Globus pallidus (tissue), 1 donor: Measurements from ENCODE around the gene INPPL1.

Experiments
- DNase-seq: peaks from one replicate; pipeline ENCODE4 v3.0.0-alpha.2; 2015; ENCODE audit warnings: low spot score

The INPPL1 gene

DNA sequence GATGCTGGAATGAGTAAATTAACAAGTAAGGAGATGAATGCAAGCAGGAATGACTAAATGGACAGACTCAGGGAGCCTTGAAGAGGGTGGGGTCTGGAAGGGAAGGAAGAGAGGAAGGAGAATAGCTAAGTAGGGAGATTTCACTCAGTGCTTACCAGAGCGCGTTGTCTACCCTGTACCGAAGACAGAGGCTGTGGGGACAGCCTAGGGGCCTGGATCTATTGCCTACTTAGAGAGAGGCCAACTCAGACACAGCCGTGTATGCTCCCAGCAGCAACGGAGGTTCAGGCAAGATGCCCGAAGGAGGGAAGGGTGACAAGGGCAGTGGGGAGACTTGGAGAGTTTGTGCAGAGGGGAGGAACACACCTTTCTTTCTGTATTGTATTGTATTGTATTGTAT, 7.9 kb upstream of the INPPL1 start, which contains the start of gene FOLR2:
FOLR2 (plus strand) TSS at position 157 of the 400 bp plus-strand sequence. CDS start 1,791 bp downstream, outside the sequence.
- no peak for DNase-seq

DNA sequence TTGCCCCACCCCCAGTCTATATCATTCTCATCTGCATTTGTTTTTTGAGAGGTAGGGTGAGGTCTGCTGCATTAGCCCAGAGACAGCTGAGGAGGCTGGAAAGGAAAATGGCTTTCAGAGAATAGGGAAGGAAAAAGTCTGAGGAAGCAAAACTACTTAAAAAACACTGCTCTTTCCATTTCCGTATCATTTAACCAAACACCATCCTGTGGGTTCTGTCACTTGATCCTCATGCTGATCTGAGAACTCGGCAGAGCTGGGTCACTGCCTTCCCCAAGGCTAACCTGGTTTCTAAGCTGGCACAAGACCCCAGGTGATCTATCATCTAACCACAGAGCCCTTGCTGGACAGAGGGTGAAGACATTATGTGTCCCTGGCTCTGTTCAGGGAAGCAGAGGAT, 6.7 kb upstream of the INPPL1 start:
- DNase-seq: peak; percentile 40

DNA sequence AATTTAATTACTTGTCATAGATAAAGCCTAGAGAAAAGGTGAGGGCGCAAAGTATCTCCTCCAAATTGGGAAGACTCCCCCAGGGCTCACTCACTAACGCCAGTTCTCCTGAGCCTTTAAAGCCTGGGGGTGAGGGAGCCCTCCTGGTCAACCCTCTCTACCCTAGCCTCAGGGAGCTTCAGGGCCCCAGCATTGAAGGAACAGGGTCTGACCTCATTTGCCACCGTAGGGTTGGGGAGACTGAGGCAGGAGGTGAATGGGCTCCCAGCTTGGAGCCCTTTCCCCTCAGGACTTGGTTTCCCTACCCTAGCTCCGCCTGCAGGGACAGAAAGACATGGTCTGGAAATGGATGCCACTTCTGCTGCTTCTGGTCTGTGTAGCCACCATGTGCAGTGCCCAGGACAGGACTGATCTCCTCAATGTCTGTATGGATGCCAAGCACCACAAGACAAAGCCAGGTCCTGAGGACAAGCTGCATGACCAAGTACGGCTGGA, 6.3 kb upstream of the INPPL1 start:
- no peak for DNase-seq

DNA sequence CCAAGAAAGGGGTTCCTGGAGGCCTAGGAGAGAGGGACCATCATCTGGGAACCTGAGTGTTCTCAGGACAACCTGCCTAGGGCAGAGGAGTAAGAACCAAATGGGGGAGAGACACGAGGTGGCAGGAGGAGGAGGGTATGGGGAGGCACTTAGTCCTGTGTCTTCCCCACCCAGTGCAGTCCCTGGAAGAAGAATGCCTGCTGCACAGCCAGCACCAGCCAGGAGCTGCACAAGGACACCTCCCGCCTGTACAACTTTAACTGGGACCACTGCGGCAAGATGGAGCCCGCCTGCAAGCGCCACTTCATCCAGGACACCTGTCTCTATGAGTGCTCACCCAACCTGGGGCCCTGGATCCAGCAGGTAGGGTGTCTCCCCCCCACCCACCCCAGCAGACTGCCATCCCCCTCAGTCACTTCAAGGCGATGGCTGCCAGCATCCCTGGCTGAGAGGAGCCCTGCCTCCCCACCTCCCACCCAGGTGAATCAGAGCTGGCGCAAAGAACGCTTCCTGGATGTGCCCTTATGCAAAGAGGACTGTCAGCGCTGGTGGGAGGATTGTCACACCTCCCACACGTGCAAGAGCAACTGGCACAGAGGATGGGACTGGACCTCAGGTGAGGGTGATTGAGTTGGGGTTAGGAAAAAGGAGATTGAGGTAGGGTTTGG, 3.7 kb upstream of the INPPL1 start:
- DNase-seq: no peak

DNA sequence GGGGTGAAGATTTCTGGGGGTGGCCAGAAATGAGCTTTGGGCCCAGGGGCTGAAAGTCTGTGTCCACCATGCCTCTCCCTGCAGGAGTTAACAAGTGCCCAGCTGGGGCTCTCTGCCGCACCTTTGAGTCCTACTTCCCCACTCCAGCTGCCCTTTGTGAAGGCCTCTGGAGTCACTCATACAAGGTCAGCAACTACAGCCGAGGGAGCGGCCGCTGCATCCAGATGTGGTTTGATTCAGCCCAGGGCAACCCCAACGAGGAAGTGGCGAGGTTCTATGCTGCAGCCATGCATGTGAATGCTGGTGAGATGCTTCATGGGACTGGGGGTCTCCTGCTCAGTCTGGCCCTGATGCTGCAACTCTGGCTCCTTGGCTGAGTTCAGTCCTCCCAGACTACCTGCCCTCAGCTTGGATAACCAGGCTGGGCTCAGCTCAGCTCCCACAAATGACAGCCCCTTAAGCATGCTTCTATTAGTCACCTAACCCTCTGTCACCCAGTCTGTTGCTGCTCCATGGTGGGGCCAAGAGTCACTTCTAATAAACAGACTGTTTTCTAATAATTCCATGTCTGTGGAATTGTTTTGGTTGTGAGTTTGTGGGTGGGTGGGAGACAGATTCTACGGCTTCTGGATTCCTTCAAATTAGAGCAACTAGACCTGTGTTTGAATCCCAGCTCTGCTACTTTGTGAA, 3.0 kb upstream of the INPPL1 start:
- DNase-seq: no peak

DNA sequence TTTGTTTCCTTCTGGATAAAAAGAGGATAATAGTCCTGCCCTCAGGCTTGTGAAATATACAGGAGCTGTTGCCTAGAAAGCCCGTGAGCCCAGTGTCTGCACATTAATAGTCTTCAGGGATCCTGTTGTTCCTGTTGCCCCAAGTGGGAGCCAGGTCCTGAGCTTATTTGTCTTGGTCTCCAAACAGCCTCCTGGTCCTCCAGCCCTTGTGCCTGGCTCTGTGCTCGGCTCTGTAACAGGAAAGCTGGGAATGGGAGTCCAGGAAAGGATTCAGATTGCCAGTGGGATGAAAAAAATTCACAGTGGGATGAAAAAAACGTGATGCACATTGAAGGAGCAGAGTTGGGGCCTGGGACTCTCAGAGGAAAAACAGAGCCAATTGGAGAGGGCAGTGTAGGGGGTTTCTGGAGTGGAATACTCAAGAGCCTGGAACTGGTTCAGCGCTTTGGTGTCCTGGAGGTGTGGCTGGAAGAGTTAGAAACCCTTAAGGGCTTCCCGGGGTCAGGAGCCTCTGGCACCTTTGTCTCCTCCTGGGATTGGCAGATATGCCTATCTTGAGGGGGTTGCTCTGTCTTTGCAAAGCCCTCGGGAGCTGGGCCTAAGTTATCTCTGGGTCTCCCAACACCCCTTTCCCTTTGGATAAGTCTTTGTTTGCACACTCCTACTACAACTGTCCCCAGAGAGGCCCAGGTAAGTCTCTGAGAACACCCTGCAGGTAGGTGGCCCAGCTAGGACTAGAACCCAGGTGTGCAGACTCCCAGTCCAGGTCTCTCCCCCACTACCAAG, 2.3 kb upstream of the INPPL1 start:
- no peak for DNase-seq

DNA sequence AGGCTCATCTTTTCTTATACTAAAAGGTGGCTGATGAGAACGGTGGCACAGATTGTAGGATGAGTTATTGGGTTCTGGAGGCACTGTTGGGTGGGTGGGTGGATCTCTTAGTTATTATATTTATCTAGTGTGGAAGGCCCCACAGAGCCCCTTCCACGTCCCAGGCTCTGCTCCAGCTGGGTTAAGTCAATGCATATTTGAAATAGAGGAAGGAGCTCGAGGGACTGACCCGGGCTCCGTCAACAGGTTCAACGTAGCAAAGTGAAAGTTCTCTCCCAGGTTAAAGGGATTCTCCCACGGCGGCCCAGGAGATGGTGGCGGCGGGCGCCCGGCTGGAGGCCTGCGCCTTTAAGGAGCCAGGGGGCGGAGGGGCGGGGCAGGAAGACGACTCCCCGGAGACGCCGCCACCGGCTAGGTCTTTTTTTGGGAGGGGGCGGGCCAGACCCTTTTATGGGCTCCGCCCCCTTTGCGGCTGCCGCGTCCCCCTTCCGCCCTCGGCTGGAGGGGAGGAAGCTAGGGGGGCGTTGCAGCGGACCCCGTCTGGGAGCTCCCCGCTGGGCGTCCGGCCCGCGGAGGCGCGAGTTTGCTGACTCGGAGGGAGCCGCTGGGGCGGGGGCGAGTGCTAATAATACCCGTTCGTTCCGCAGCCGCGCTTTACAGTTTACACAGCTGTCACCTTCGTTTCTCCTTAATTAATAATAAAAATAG, 1.5 kb upstream of the INPPL1 start:
- DNase-seq: peak; percentile 82

DNA sequence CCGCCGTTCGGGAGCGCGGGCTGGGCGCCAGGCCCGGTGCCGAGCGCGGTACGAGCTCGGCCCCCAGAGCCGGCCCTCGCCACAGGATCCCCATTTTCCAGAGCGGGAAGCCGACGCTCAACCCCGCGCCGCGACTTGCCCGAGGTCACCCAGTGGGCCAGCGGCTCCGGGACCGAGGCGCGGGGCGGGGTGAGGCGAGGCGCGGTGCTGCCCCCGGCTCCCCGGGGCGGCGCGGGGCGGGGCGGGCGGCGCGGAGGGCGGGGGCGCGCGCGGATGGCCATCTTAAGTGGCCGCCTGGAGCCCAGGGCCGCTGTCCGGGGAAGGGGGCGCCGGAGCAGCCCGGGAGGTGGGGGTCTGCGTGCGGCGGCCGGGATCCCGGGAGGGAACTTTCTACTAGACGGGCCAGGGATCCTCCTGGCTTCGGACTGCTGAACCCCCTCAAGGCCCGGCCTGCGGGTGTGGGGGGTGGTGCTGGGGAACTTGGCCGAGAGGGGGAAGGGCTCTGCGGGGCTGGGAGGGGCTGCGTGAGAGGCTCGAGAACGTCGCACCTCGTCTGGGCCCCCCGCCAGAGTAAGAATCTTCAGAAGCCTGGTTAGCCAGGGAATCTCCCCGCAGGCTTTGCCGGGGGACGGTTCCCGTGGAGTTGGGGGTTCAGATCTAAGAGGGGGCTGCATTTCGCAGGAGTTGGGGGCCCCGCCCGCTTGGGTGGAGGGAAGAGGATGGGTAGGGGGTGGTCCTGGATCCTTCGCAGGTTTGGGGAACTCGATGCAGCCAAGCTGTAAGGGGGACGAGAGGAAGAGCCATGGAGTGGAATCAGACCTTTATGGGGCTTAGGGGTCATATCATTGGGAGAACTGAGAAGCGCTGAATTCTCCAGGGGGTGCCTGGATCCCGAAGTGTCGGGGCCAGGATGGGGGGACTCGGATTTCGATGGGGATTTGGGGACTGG, 678 bp upstream of the INPPL1 start:
- peak; percentile 62 for DNase-seq

DNA sequence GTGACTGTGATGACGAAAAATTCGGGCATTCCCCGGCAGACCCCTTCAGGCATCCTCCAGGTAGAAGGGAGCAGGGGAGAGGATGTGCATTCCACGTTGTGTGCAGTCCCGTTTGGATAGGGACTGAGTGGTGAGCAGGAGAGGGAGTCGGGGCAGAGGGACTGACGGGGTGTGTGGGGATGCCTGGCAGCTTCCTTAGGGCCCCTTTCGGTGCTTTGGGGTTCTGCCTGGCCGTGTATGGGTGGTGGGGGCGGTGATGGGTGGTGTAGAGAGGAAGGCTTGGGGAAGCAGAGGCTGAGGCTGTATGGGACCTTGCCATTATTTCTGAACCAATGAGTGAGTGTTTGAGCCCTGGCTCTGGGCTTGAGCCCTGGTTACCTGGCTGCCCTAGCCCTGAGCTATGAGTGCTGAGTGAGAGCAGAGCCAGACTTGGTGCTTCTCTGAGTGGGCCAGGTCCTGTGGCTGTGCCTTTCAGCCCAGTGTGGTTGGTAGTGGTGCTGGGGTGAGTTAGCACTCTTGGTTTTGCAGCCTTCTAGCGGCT, 914 bp downstream of the INPPL1 start:
- no peak for DNase-seq

DNA sequence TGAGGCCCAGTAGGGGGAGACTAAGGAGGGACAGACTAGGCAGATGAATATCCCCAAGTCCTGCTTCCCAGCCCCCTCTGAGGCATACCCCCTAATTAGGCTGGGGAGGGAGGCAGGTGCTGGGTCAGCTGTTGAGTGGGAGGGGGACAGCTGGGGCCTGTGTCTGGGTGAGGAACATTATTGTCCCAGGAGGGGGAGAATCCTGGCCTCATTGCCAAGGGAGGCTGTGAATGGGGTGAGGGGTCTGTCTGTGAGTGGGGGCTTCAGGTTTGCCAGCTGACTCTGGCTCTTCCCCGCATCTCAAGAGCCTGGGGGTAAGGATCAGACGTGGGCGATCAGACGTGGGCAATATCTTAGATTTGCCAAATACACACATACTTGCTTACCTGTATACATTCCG, 2.1 kb downstream of the INPPL1 start:
- DNase-seq: no peak

DNA sequence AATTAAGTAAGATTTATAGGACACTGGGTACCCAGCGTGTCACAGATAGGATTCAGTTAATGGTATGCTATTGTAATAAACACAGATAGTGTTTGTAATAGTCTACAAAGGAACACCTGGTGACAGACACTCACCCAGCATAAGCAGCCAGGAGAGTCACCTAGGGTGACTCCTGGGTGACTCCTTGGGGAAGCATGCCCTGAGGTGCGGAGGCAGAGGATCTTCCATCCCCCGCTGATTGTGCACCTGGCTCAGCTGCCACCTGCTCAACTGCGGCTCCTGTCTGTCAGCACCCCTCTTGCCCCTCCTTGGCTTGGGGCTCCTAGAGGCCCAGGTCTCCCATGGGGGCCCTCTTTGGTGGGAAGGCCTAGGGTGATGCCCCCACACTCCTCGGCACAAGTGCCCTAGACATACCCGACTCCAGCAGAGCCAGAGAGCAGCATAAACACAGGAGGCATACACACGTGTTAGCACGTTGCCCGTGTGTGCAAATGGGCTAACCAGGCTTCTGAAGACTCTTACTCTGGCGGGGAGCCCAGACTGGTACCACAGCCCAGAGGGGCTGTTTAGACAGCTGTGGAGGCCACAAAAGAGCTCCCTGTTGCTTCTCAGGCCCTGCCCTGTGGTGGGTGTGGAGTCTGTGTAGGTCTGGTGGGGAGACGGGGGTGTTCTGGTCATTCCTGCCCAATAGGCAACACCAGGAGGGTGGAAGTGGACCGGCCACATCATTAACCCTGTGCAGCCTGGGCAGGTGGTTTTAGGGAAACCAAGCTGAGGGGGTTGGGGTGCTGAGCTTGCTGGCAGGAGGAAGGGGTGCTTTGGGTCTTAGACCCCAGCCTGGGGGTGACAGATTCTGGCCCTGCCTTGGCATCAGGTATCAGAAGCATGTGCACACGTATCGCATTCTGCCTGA, 3.0 kb downstream of the INPPL1 start:
- peak; percentile 55 for DNase-seq

DNA sequence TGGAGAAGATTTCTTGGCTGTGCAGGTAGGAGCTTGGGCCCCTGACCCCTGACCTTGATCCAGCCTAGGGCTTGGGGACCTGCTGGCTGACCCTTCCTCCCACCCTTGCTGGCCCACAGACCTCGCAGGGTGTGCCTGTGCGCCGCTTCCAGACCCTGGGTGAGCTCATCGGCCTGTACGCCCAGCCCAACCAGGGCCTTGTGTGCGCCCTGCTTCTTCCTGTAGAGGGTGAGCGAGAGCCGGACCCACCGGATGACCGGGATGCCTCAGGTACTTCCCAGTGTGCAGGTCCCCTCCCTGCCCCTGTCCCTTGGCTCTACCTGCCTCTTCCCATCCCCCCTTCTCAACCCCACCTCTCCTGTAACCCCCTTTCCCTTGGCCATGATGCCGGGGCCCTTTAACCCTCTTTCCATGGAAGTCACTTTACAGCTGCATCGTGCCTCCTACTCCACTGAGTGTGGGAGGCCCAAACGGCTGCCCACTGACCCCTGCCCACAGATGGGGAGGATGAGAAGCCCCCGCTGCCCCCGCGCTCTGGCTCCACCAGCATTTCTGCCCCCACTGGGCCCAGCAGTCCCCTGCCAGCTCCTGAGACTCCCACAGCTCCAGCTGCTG, 3.8 kb downstream of the INPPL1 start:
- no peak for DNase-seq

DNA sequence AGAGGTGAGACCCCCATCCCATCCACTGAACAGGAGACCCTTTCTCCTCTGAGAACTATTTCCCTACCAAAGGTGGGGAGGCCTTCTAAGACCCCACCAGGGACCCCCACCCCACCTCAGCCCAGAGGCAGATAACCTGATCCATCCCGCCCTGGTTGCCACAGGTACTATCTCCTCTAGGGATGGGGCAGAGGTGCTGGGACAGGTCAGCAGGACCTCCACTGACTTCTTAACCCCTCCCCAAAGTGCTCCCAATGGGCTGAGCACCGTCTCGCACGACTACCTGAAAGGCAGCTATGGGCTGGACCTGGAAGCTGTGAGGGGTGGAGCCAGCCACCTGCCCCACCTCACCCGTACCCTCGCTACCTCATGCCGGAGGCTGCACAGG, 4.3 kb downstream of the INPPL1 start:
- DNase-seq: no peak

DNA sequence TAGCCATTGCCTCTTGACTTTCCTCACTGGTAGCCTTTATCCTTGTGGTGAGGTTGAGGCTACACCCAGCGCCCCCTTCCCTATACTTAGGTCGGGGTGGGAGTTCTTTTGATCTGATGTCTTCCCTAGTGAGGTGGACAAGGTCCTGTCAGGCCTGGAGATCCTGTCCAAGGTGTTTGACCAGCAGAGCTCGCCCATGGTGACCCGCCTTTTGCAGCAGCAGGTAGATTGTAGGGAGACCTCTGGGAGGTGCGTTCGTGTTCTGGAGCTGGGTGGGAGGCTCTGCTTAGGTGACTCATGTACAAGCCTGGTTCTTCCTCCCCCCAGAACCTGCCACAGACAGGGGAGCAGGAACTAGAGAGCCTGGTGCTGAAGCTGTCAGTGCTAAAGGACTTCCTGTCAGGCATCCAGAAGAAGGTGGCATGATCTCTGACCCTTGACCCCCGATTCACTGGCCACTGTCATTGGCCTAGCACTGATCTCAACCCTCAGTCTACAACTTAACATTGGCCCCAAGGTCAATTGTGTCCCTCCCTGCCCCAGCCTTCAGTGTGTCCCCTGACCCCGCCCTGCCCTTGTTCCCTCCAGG, 4.9 kb downstream of the INPPL1 start:
- DNase-seq: no peak

DNA sequence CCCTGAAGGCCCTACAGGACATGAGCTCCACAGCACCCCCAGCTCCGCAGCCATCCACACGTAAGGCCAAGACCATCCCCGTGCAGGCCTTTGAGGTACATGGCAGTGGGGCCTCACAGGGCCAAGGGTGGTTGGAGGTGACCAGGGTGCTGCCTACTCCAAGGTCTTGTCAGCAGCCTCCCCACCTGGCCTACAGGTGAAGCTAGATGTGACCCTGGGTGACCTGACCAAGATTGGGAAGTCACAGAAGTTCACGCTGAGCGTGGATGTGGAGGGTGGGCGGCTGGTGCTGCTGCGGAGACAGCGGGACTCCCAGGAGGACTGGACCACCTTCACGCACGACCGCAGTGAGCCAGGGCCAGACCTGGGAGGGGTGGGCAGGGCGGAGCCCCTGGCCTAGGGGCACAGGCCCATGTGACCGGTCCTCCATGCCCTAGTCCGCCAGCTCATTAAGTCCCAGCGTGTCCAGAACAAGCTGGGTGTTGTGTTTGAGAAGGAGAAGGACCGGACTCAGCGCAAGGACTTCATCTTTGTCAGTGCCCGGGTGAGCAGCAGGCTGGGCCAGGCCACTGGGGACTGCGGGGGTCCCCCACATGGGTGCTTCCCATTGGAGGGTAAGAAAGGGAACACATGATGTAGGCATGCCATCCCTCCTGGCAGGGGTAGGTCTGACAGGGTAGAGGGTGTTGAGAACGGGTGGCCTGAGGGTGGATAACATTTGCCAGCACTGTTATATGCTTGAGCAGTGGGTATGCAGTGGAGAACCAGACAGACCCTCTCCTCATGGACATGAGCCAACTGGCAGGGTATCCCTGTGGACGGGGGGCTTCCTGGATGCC, 5.6 kb downstream of the INPPL1 start:
- no peak for DNase-seq

DNA sequence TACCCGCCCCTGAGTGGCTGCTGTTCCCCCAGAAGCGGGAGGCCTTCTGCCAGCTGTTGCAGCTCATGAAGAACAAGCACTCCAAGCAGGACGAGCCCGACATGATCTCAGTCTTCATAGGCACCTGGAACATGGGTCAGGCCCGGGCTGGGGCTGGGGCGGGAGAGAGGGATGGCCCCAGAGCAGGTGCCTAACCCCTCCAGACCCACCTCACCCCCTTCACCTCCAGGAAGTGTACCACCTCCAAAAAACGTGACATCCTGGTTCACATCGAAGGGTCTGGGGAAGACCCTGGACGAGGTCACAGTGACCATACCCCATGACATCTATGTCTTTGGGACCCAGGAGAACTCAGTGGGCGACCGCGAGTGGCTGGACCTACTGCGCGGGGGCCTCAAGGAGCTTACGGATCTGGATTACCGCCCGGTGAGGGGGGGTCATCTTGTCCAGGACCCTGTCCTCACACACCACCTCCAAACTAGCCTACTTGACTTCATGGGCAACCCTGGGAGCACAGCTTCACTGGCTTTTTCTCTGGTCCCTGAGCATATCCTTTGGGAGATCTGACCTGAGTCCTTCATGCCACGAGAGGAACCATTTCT, 6.3 kb downstream of the INPPL1 start:
- no peak for DNase-seq
